Endodermal cell (in vitro differentiated cells): ENCODE measurements around the gene PSAT1. TPM values are rescaled to one million over a fixed set of nuclear protein-coding genes. Genes with fewer than 3 reads are reported as not detected.

Source experiments
- DNase-seq: peaks from one replicate; pipeline ENCODE4 v3.0.0-alpha.2; 2017
- H3K27ac ChIP-seq: 2 replicates; pipeline ENCODE4 v1.5.1; 2013; ENCODE audit warnings: mild to moderate bottlenecking, low read depth, low read length, moderate library complexity
- H3K27me3 ChIP-seq: 2 replicates; pipeline ENCODE4 v1.6.1; 2013; ENCODE audit warnings: mild to moderate bottlenecking, low read length, moderate library complexity; ENCODE audit not compliant: insufficient read depth, control insufficient read depth, poor library complexity, severe bottlenecking
- H3K36me3 ChIP-seq: 2 replicates; pipeline ENCODE4 v1.7.0; 2013; ENCODE audit warnings: mild to moderate bottlenecking, low read length, moderate library complexity; ENCODE audit not compliant: control insufficient read depth, insufficient read depth
- H3K4me1 ChIP-seq: one replicate; pipeline ENCODE4 v1.7.0; 2013; ENCODE audit warnings: low read length; ENCODE audit not compliant: control insufficient read depth, insufficient read depth
- H3K4me3 ChIP-seq: 2 replicates; pipeline ENCODE4 v1.5.1; 2013; ENCODE audit warnings: mild to moderate bottlenecking, low read length, moderate library complexity
- H3K9ac ChIP-seq: 2 replicates; pipeline ENCODE4 v1.6.1; 2013; ENCODE audit warnings: mild to moderate bottlenecking, low read length, moderate library complexity; ENCODE audit not compliant: poor library complexity, severe bottlenecking; ENCODE audit errors: extremely low read depth
- H3K9me3 ChIP-seq: 2 replicates; pipeline ENCODE4 v1.6.1; 2013; ENCODE audit warnings: mild to moderate bottlenecking, low read length, moderate library complexity; ENCODE audit not compliant: control insufficient read depth
- H3K27ac Mint-ChIP-seq: 2 replicates; pipeline ENCODE4 v1.8.0; 2020; ENCODE audit warnings: mixed read lengths
- H3K27me3 Mint-ChIP-seq: 2 replicates; pipeline ENCODE4 v1.8.0; 2021; ENCODE audit warnings: mild to moderate bottlenecking, mixed read lengths; ENCODE audit not compliant: insufficient read depth
- H3K36me3 Mint-ChIP-seq: 2 replicates; pipeline ENCODE4 v1.8.0; 2020; ENCODE audit warnings: low read depth, mixed read lengths
- H3K4me1 Mint-ChIP-seq: 2 replicates; pipeline ENCODE4 v1.8.0; 2020; ENCODE audit warnings: mixed read lengths
- H3K4me3 Mint-ChIP-seq: 2 replicates; pipeline ENCODE4 v1.8.0; 2020; ENCODE audit warnings: mild to moderate bottlenecking, moderate library complexity, mixed read lengths
- H3K9me3 Mint-ChIP-seq: 2 replicates; pipeline ENCODE4 v1.8.0; 2020; ENCODE audit warnings: mild to moderate bottlenecking, mixed read lengths
- WGBS, 2 experiments: methylation state at CpG; one replicate each; pipeline versions ENCODE4 v1.1.5 to v1.1.7; 2013; ENCODE audit warnings: missing lambda C conversion rate in 2 of 2, mixed read lengths in 1 of 2; ENCODE audit not compliant: insufficient coverage in 1 of 2, insufficient read length in 1 of 2; 5-methylcytosine and 5-hydroxymethylcytosine counted together
- total RNA-seq, 2 donors: library from RNA; stranded (reverse); fragmentation: NEBNext Ultra II Directional in 1 of 2; extraction: Animal tissue kit (Norgen Biotek cat#: 25700) in 1 of 2; gene quantifications; 2 replicates in 1 of 2; 3 replicates in 1 of 2; pipeline ENCODE4 v1.2.1, GENCODE V29; 2021
- TF ChIP-seq, protein P1 (sequence below): fragments of 200-600 bp; sonication (generic); conservative IDR thresholded peaks from 2 replicates; pipeline ENCODE4 v1.5.0; 2021; ENCODE audit warnings: antibody characterized with exemption, mild to moderate bottlenecking

PSAT1 gene
- total RNA-seq, 2 donors from 2014 or later = 64.4 to 75.7 TPM

DNA sequence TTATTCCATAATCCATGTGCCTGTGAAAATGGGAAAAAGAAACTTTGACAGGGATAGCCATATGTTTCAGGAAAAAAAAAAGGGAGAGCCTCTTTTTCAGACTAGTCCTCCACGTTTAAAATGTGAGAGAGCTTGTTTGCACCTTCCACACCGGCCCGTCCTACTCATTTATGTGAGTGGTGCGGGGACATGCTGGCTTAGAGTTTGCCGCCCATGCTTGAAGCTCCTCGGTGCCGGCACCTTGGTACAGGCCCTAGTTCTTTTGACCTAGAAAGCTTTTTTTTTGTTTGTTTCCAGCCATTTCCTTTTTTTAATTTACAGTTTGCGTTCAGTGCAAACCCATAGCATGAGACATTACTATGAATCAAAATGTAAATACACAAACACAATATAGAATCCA, 27.8 kb downstream of the PSAT1 start:
- H3K4me3 Mint-ChIP-seq = no peak overlapping the region
- no peaks in the 10 kb centered on the region for H3K4me1 ChIP-seq
- no peak overlapping the region for H3K27ac Mint-ChIP-seq
- H3K27me3 Mint-ChIP-seq = no peaks in the 10 kb centered on the region
- peaks cover 76% of the 10 kb centered on the region for H3K36me3 Mint-ChIP-seq
- peaks cover 4% of the 10 kb centered on the region for H3K4me1 Mint-ChIP-seq
- no peak overlapping the region for H3K4me3 ChIP-seq
- no peak overlapping the region for H3K9ac ChIP-seq
- peaks cover 4% of the 10 kb centered on the region for H3K9me3 ChIP-seq
- peaks cover 47% of the 10 kb centered on the region for H3K36me3 ChIP-seq
- H3K9me3 Mint-ChIP-seq = no peaks in the 10 kb centered on the region
- no peak overlapping the region for H3K27ac ChIP-seq
- 97 to 100% methylated on average over 5 to 8 of the region's 8 CpGs for WGBS, 2 experiments
- TF ChIP-seq, protein P1, sequence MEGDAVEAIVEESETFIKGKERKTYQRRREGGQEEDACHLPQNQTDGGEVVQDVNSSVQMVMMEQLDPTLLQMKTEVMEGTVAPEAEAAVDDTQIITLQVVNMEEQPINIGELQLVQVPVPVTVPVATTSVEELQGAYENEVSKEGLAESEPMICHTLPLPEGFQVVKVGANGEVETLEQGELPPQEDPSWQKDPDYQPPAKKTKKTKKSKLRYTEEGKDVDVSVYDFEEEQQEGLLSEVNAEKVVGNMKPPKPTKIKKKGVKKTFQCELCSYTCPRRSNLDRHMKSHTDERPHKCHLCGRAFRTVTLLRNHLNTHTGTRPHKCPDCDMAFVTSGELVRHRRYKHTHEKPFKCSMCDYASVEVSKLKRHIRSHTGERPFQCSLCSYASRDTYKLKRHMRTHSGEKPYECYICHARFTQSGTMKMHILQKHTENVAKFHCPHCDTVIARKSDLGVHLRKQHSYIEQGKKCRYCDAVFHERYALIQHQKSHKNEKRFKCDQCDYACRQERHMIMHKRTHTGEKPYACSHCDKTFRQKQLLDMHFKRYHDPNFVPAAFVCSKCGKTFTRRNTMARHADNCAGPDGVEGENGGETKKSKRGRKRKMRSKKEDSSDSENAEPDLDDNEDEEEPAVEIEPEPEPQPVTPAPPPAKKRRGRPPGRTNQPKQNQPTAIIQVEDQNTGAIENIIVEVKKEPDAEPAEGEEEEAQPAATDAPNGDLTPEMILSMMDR = no peak
- no peak for DNase-seq
- H3K27me3 ChIP-seq = no peaks in the 10 kb centered on the region

DNA sequence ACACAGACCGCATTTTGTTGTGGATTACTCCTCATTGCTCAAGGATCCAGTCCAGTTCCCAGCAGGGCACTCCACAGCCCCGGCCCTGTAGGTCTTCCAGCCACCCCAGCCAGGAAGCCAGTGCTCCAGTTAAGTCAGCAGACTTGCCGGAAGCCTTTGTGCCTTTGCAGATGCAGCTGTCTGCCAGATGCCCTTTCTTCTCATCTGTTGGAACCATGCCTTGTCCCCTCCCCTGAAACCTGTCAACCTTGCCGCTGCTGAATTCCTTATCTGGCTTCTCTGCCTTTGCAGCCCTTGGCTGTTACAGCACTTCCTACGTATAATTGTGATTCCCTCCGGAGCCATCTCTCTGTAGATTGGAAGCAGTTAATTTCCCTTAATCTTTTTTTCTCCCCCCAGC, 28.4 kb downstream of the PSAT1 start:
- DNase-seq = no peak
- Histone ChIP-seq H3K36me3 (peaks cover 43% of the 10 kb centered on the region), H3K9me3 (peaks cover 4% of the 10 kb centered on the region), H3K27ac (peak overlapping the region; percentile 52), H3K9ac (no peak overlapping the region), H3K4me3 (no peak overlapping the region), H3K27me3 (no peaks in the 10 kb centered on the region), H3K4me1 (no peaks in the 10 kb centered on the region)
- 82 to 90% methylated on average over 3 to 6 of the region's 6 CpGs for WGBS, 2 experiments
- Mint-ChIP-seq H3K36me3 (peaks cover 73% of the 10 kb centered on the region), H3K9me3 (no peaks in the 10 kb centered on the region), H3K4me1 (peaks cover 4% of the 10 kb centered on the region), H3K27me3 (no peaks in the 10 kb centered on the region), H3K4me3 (no peak overlapping the region), H3K27ac (peak overlapping the region; percentile 61)
- TF ChIP-seq, protein P1 = no peak

DNA sequence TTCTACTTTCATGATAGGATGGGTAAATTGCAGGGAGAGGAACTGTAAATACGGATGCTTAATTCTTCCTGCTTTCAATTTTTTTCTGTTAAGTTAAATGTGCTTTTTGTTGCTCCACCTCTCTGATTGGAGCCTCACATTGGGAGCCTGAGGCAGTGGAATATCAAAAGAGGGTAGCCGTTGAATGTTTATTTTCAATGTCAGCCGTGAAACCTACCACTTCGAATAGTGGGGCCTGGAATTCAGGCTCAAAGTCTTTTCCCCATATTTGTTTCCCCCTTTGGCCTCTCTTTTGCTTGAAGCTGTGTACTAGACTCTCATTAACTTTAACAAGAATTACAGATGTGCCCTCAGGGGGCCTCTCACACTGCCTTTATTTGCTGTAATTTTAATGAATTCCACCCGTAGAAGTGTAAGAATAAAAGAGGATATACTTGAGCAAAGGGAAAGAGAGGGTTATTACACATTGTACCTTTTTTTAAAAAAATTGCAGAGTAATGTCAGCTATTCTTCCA, 29.0 kb downstream of the PSAT1 start:
- Mint-ChIP-seq H3K4me3 (no peak overlapping the region), H3K4me1 (peaks cover 4% of the 10 kb centered on the region), H3K27me3 (no peaks in the 10 kb centered on the region), H3K36me3 (peaks cover 73% of the 10 kb centered on the region), H3K27ac (no peak overlapping the region), H3K9me3 (no peaks in the 10 kb centered on the region)
- no peak for DNase-seq
- Histone ChIP-seq H3K4me1 (no peaks in the 10 kb centered on the region), H3K27ac (peak overlapping the region; percentile 1), H3K9me3 (peaks cover 4% of the 10 kb centered on the region), H3K27me3 (no peaks in the 10 kb centered on the region), H3K9ac (no peak overlapping the region), H3K4me3 (no peak overlapping the region), H3K36me3 (peaks cover 40% of the 10 kb centered on the region)
- TF ChIP-seq, protein P1 = no peak
- WGBS, 2 experiments = 93 to 94% methylated on average over 4 to 5 of the region's 5 CpGs
